HS-27A (cell line): ENCODE data around the gene LARP1.
"Not testable (repeated sequence)": the region's sequence is repeated elsewhere in the genome, so short reads cannot be mapped to it uniquely, and the experiment has no call there.

ENCODE experiments used
- DNase-seq: peaks from one replicate; pipeline ENCODE4 v3.0.0-alpha.2; 2012; ENCODE audit warnings: low read depth, missing footprints

LARP1 gene

DNA sequence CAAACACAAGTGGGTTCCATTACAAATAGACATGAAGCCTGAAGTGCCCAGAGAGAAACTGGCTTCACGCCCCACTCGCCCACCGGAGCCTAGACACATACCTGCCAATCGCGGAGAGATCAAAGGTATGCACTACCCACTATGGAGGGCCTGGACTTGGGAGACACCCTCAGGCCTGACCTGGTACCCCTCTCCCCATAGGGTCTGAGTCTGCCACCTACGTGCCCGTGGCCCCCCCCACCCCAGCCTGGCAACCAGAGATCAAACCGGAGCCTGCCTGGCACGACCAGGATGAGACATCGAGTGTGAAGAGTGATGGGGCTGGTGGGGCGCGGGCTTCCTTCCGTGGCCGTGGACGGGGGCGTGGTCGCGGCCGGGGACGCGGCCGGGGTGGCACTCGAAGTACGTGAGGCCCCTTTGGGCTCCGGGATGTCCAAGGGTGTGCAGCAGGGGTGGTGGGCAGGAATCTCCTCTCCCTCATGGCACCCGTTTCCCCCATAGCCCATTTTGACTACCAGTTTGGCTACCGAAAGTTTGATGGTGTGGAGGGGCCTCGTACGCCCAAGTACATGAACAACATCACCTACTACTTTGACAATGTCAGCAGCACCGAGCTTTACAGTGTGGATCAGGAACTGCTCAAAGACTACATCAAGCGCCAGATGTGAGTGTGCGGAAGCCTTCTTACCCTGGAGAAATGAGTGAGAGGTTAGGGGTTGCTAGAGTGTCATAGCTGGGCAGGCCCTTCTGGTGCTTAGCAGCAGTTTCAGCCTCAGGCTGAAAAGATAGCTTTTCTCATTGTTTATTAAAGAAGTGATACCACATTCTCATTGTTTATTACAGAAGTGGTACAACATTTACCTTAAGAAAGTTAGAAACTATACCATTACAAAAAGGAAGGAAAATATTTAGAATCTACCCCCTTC is 38.7 kb downstream of the LARP1 start:
- no peak for DNase-seq

DNA sequence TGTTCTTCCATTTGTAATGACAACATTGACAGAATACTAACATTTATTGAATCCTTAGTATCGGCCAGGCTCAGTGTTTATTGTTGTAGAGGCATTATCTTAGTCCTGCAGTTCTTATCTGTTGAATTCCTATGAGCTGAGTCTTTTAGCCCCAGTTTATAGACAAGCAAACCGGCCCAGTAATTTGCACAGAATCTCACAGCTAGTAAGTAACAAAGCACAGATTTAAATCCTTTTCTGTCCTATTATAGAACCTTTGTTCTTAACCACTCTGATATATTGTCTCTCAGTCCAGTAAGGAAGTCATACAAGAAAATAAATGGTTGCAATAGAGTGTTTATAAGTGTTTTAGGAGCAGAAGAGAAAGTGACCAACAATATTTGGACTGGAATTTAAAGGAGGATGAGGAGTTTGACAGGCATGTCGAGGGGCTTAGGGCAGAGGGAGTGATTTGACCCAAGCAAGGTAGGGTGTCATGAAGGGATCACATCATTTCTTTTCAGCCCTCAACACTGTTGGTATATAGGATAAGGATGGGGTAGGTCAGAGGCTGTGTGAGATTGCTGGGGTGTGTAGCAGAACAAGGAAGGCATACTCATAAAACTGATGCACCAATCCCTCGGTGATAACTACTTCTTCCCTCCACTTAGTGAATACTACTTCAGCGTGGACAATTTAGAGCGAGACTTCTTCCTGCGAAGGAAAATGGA is 39.5 kb downstream of the LARP1 start:
- DNase-seq, result no peak

DNA sequence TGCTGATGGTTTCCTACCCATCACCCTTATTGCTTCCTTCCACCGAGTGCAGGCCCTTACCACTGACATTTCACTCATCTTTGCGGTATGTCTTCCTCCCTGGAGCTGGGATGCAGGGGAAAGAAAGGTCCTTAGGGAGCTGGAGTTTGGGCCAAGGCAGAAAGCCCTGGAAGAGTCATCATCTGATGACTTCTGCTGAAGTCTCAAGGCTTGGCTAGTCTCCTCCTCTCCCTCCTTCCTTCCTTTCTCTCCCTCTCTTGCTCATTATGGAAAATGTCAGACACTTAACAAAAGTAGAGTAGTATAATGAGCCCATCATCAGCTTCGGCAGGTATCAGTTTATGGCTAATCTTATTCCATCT is 40.0 kb downstream of the LARP1 start:
- no peak for DNase-seq

DNA sequence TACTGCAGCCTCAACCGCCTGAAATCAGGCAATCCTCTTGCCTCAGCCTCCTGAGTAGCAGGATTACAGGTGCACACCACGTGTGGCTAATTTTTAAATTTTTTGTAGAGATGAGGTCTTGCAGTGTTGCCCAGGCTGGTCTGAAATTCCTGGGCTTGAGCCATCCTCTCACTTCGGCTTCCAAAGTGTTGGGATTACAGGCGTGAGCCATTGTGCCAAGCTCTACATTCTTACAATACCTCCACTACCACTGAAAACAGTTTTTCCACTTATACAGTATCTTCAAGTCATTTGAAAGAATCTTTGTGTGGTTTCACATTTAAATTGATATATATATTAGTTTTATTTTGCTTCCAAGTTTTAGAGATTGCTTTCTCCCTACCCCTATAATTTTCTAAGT is 42.6 kb downstream of the LARP1 start:
- DNase-seq, result no peak

GRCh38 chr5:154800582-154800981 is 45.4 kb downstream of the LARP1 start:
- no peak for DNase-seq

DNA sequence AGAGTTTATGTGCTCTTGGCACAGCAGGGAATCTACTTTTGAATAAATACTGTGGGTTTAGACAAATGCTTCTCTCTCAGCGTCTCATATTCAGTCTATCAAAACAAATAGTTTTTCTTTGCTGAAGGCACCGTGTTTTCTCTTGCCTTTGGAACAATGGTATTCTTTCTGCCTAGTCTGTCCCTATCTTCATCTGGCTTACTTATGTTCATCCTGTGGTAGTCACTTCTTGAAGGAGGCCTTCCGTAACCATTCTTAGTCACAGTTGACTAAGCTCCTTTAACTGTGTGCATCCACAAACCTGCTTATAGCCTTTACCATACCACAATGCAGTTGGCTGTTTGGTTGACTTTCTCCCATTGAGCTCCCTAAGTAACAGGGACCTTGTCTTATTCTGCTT is 45.9 kb downstream of the LARP1 start:
- DNase-seq, result no peak

DNA sequence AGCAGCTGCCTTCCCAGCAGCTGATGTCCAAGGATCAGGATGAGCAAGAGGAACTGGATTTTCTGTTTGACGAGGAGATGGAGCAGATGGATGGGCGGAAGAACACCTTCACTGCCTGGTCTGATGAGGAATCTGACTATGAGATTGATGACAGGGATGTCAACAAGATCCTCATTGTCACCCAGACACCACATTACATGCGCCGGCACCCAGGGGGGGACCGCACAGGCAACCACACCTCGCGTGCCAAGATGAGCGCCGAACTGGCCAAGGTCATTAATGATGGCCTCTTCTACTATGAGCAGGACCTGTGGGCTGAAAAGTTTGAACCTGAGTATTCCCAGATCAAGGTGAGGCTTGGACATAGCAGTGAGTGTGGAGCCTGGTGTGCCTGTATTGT is 46.9 kb downstream of the LARP1 start:
- no peak for DNase-seq

GRCh38 chr5:154806176-154806575 is 51.0 kb downstream of the LARP1 start:
- DNase-seq, result no peak

GRCh38 chr5:154811239-154811638 is 56.1 kb downstream of the LARP1 start:
- DNase-seq, result no peak

GRCh38 chr5:154811653-154812465 is 56.7 kb downstream of the LARP1 start:
- DNase-seq, result peak; percentile 7

GRCh38 chr5:154813158-154813557 is 58.0 kb downstream of the LARP1 start:
- DNase-seq, result no peak

- no peak for DNase-seq
Observed at GRCh38 chr5:154813736-154814135, 58.6 kb downstream of the LARP1 start.

GRCh38 chr5:154815025-154815424 is 59.8 kb downstream of the LARP1 start:
- no peak for DNase-seq

DNA sequence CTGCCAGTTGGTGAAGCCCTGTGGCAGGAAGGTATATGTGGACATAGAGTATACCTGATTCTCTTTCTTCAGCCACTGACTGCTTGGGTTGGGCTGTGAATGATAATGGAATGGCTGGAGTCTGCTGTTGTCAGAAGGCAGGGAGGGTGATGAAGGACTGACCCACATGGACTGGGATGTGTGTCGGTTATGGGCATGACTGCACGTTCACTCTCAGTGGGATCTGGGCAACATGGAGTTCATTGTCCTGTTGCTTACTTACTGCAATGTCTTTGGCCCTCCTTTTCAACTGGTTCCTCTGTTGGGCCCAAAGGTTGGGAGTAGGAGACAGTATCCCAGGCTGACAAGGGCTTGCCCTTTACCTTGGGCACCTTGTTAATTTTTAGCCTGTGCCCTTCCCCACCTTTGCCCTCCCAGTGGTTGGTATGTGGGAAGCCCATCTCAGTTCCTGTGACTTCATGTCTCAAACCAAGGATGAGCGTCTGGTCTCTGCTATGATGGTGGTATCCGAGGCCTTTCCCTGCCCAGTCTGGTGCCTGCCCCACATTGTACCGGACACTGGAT is 60.6 kb downstream of the LARP1 start:
- DNase-seq, result no peak

DNA sequence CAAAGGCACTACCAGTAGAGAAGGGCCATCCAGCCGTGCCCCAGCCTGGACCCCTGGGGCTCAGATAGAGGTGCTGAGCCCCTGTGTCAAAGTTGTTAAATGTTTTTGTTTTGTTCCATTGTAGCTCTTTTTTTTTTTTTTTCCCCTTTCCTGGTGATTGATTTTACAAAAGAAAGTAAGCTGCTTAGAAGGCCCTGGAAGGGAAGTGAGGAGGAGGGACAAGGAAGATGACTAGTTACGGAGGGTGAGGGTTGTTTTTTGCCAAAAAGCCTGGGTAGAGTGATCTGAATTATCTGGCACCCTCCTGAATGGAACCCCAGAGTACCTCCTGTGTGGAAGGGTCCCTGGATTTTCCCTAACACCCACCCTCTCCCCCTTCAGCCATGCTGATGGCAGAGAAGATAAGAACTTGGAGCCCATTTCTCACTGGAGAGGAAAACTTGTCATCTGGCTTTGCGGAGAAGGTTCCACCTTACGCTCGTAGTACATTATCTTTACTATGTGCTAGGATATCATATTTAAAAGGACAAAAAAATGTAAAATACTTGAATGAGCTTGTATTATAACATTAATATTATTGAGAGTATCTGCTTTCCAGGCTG is 61.8 kb downstream of the LARP1 start:
- DNase-seq, result no peak

DNA sequence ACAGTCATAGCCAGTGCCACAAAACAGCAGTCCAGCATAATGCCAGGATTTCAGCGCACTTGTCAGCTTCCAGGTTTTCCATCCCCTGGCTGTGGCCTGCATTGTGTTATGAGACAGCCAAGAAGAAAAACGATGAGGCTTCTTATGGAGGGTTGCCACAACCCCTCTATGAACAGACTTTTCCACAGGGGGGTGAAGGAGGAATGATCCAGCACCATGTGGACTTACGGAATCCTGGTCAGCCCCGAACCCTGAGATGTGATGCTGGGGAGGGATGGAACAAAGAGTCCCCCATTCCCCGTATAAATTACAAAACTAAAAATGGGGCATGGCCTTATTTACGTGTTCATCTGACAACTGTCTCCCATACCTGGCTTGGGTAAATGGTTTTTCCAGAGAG is 62.6 kb downstream of the LARP1 start:
- no peak for DNase-seq

- DNase-seq, result no peak
Observed at GRCh38 chr5:154818471-154819116, 63.4 kb downstream of the LARP1 start.

DNA sequence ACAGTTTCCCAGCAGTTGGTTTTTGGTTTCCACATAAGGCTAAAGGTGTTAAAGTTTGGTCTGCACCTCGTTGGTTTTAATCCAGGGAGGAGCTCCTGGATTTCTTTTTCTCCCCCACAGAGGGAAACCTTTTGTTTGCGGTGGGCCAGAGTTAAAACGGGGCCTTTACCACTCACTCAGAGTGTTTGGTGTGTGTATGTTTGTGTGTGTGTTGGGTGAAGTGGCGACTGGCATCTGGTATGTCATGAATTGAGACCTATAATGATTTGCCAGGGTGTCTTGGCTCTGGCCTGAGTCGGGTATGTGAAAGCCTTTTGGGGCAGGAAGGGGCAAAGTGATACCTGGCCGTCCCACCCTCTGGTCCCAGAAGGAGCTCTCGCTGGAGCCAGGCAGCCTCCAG is 64.4 kb downstream of the LARP1 start:
- DNase-seq, result no peak

DNA sequence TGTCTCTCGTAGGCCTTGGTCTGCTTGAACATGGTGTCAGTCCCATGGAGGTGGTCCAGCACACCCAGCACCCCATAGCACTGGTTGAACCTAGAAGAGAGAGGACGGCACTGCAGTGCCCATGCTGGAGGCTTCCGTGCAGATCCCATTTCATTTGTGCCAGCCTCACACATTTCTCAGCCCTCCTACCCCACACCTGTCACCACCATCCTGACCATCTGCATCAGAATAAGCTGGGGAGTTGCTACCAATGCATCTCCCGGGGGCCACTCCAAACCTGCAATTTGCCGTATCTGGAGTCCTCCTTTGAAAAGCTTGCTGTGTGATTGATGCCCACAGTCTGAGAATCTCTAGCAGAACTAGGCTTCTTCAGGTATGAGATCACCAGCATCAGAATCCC is 65.2 kb downstream of the LARP1 start:
- no peak for DNase-seq

- not testable (repeated sequence) for DNase-seq
Observed at GRCh38 chr5:154822896-154823295, 67.7 kb downstream of the LARP1 start.

DNA sequence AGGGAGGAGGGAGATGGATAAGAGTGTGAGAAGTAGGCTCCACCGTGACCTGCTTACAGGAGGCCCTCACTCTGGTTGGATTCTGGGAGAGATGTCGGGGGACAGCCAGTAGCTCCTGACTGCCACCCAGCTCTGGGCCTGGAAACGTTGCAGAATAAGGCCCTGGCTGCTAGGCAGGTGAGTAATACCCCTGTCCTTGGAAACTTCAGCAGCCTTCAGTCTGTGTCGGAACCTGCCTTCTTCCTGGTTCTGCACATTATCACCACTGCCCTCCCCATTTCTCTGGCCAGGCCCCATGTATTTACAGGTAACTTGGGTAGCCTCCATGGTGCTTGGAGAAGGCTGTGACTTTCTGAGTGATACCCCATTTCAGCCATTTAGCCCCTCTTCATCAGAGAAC is 68.4 kb downstream of the LARP1 start:
- DNase-seq, result no peak
